ENCODE results near the gene KRTAP5-5.

GRCh38 chr11:1639666-1640065, 10.1 kb downstream of the KRTAP5-5 start:
- TF ChIP-seq, protein P1, sequence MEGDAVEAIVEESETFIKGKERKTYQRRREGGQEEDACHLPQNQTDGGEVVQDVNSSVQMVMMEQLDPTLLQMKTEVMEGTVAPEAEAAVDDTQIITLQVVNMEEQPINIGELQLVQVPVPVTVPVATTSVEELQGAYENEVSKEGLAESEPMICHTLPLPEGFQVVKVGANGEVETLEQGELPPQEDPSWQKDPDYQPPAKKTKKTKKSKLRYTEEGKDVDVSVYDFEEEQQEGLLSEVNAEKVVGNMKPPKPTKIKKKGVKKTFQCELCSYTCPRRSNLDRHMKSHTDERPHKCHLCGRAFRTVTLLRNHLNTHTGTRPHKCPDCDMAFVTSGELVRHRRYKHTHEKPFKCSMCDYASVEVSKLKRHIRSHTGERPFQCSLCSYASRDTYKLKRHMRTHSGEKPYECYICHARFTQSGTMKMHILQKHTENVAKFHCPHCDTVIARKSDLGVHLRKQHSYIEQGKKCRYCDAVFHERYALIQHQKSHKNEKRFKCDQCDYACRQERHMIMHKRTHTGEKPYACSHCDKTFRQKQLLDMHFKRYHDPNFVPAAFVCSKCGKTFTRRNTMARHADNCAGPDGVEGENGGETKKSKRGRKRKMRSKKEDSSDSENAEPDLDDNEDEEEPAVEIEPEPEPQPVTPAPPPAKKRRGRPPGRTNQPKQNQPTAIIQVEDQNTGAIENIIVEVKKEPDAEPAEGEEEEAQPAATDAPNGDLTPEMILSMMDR (IDR thresholded peaks at IDR 0.05; ENCODE audit: low read depth, low read length, missing input control) = no peak
- TF ChIP-seq JUND (IDR thresholded peaks at IDR 0.05) (no peak), MAX (IDR thresholded peaks at IDR 0.05) (no peak), RAD21 (IDR thresholded peaks at IDR 0.05) (no peak), RXRA (IDR thresholded peaks at IDR 0.05) (no peak), TAF1 (conservative IDR thresholded peaks at IDR 0.05) (no peak)
- TF ChIP-seq, protein P2, sequence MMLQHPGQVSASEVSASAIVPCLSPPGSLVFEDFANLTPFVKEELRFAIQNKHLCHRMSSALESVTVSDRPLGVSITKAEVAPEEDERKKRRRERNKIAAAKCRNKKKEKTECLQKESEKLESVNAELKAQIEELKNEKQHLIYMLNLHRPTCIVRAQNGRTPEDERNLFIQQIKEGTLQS (IDR thresholded peaks at IDR 0.05) = no peak
